NCI-H1694 (cell line): ENCODE data around the gene CEP20.
"Not testable (repeated sequence)": the region's sequence is repeated elsewhere in the genome, so short reads cannot be mapped to it uniquely, and the experiment has no call there.

ENCODE experiments used
- DNase-seq: peaks from one replicate; lab custom pipeline; 2025; lab: John Stamatoyannopoulos, UW

Gene CEP20

DNA sequence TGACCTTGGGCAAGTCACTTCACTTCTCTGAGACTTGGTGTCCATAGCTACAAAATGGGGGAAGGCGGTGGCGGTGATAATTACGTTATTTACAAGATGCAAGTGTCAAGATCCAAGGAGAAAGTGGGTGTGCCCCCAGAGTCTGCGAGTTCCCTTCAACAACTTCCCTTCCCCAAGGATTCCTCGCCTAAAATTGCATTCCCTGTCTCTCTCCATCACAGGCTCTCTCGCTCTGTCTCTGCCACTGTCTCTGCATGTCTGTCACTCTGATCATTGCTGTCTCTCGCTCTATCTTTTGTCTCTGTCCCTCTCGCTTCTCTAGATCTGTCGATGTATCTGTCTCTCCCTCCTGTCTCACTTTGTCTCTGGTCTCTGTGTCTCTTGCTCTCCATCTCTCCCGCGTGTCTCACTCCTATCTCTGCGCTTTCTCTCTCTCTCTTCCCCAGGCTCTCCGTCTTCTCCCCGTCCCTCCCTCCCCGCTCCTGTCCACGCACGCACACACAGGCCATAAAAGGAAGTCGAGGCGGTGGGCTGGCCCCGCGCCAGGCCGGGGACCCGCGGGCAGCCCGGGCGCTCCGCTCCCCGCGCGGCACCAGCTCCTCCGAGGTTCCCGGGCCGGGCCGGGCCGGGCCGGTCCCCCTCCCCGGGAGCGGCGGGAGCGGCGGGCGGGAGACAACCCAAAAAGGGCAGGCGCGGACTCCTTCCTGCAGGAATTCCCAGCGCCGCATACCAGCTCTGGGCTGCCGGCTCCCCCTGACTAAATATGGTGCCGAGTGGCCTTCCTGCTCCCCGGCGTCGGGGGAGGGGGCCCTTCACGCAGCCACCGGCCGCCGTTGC lies 30.5 kb downstream of the CEP20 start:
- DNase-seq: no peak

DNA sequence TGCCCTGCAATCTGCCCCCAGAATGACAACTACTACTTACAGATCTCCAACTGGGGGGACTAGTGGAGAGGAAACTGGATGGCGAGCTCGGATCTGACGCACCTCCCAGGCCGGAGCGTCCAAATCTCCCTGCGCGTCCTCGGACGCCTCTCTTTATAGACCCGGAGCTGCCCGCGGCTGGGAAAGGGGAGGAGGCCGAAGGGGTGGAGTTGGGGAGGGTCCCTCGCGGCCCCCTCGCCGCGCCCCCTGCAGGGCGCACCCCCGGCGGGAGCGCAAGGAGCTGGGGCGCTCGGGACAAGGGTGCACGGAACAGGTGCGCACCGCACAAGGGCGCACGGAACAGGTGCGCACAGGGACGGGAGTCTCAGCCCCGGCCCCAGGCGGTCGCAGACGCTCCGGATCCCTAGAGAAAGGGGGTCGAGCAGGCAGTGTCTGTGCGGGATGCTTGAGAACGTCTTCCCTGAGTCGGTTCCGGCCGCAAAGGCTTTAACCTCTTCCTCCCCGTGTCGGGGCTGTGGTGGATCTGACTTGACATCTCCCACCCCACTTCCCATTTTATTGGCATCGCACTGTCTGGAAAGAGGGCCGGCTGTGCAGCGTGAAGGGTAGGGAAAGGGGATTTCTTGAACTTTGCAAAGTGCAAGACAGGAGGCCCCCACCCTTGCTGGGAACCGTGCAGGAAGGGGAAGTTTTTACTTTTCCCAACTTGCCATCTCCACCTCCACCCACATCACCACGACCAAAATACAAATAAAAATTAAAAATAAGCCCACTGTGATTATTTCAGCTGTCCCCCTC lies 31.3 kb downstream of the CEP20 start, which contains the start of gene MYH11:
MYH11 (minus strand) TSS at position 128 of the 798 bp plus-strand sequence. CDS start 18,776 bp downstream, outside the sequence.
- no peak for DNase-seq

DNA sequence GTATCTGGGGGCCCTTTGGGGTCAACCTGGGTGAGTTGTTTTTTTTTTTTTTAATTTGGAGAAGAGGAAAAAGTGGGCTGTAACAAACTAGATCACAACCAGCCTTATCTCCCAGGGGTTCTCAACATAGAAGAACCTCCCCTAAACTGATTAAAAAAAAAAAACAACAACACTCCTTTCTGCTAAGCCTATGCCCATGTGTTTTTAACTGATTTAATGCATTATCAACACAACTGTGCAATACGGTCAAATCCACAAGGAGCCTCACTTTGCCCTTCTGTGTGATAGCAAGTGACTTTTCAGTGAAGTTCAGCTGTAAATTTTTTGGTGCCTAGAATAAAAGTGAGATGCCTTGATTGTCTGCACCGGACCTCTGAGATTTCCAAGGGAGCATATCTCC lies 32.2 kb downstream of the CEP20 start:
- no peak for DNase-seq

DNA sequence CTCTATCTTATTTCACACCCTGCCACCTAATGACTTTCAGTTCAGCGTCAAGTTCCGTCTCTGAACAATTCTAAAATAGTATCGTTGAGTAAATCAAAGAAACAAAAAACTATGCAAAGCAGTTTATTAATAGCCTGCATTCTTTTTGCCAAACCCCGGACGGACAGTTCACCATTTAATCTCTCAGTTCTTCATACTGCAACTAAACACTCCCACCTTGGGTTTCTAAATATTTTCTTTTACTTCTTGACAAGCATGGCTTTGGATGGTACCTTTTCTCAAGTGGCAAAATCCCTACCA lies 32.7 kb downstream of the CEP20 start:
- no peak for DNase-seq

DNA sequence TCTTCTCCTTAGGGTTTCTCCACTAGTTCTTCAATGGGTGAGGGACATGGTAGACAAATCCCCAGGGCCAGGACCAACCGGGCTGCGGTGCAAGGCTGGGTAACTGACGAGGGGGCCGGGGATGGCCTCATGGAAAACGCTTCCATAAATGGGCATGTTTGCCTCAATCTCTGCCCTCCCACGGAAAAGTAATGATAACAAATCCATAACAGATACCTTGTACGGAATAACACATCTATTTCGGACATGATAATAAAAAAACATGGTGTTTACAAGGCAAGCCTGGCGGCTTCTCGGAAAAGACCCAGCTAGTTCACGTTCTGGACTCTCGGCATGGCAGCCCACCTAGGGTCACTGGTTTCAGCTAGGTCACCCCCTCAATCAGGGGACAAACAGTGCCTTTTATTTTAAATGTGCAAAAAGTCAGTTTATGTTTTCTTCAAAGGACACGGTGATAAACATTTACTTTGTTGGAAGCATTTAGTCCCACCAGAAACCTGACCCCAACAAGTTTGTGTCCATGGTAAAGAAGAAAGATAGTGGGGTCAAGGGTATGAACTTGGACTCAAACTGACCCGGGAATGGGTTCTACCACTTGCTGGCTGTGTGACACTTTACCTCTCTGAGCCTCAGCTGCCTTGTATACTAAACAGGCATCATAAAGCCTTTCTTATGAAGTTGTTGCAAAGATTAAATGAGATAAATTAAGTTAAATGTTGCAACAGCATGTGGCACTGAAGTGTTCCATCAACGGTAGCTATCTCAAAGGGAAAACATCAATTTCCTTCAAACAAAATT lies 33.3 kb downstream of the CEP20 start:
- no peak for DNase-seq

DNA sequence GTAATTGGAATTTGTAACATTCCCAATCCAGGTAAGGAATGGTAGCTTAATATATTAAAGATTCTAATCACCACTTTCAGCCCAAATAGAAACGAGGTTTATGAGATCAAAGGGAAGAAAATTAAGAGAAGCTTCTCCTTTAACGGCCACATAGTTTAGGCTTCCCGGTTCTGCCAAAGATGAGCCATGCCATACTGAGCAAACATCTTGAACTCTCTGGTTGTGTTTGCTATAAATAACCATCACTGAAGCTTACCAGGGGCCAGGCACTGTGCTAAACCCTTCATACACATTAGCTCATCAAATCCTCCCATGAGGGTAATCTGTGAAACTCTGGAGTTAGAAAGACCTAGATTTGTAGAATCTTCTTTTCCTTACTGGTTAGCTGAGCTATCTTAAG lies 34.3 kb downstream of the CEP20 start:
- no peak for DNase-seq

DNA sequence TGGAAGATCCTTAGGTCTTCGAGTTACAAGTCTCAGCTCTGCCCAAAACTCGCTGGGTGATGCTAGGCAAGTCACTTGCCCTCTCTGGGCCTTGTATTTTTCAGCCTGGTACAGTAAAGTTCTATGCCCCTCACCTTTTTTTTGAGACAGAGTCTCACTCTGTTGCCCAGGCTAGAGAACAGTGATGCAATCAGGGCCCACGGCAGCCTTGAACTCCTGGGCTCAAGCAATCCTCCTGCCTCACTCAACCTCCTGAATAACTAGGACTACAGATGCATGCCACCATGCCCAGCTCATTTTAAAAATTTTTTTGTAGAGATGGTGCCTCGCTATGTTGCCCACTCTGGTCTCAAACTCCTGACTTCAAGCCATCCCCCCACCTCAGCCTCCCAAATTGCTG lies 35.4 kb downstream of the CEP20 start:
- no peak for DNase-seq

DNA sequence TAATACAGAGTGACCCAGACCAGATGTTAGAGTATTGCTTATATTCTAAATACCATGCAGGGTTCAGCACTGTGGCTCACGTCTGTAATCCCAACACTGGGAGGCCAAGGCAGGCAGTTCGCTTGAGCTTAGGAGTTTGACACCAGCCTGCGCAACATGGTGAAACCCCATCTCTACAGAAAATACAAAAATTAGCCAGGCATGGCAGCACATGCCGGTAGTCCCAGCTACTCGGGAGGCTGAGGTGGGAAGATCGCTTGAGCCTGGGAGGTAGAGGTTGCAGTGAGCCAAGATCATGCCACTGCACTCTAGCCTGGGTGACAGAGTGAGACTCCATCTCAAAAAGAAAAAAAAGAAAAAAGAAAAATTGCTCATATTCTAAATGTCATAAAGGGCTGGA lies 37.8 kb downstream of the CEP20 start:
- not testable (repeated sequence) for DNase-seq

DNA sequence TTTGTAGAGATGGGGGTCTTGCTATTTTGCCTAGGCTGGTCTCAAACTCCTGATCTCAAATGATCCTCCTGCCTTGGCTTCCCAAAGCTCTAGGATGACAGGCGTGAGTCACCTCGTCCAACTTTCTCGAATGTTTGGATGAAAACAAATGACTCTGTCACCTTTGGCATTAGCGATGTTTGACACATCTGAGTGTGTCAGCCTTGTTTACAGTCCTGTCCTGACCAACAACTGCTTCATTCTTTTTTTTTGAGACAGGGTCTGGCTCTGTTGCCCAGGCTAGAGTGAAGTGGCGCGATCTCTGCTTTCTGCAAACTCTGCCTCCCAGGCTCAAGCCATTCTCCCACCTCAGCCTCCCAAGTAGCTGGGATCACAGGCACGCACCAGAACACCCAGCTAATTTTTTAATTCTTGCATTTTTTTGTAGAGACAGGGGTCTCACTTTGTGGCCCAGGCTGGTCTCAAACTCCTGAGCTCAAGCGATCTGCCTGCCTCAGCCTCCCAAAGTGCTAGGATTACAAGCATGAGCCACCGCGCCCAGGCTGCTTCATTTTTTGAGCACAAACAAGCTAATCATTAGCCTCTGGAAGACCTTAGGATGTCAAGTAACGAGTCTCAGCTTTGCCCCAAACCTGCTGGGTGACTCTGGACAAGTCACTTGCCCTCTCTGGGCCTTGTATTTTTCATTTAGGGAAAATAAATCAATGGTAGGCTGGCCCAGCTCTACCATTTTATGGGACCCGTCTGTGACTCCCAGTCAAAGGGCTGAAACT lies 39.0 kb downstream of the CEP20 start:
- DNase-seq: no peak

DNA sequence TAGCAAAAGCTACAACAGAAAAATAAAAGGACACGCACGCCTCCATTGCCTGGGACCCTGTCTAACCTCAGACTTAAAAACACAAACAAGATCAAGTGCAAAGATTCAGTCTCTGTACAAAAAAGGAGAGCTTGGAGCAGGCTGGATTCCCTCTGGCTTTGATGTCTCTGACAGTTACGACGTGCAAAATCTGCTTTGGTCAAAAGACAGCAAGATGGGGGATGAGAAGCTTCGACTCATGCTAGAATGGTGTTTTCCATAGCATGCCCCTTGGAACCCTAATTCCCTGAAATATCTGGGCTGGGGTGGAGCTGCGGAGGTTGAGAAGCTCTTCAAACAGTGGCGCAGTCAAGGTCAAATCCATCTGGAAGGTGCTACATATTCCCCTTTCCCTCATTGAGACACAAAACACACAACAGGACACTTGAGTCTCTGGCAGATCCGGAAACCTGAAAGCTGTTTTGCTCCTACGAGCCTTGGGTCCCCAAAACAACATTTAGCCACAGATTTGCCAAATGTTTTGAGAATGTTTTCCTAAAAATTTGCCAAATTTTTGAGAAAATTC lies 40.7 kb downstream of the CEP20 start:
- no peak for DNase-seq

DNA sequence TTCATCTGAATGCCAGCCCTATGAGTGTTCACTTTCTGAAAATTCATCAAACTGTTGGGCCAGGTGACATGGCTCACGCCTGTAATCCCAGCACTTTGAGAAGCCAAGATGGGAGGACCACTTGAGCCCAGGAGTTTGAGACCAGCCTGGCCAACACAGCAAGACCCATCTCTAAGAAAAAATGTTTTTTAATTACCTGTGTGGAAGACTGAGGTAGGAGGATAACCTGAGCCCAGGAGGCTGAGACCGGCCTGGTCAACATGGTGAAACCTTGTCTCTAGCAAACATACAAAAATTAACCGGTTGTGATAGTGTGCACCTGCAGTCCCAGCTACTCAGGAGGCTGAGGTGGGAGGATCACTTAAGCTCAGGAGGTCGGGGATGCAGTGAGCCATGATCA lies 41.9 kb downstream of the CEP20 start:
- no peak for DNase-seq

DNA sequence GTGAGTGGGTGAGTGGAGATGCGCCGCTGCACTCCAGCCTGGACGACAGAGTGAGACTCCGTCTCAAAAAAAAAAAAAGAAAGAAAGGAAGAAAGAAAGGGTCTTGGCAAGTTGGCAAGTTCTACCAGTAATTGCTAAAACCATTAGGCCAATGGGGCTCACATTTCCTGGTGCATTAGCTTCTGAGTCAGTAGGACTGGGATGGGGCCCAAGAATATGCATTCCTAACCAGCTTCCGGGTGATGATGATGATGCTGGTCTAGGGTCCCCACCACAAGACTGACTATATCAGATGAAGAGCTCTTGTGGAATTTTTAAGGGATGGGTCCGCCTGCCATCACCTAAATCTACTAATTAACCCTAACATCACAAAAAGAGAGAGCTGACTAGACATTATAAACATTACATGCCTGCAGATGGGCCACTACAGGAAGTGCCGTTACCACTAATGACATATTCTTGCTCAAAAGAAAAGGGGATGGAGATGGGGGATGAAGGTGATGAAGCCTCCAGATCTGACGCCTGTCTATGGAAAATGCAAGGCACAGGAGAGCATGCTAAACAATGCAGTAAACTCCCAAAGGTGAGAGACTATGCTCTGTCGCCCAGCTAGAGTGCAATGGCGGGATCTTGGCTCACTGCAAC lies 44.6 kb downstream of the CEP20 start:
- DNase-seq: no peak

DNA sequence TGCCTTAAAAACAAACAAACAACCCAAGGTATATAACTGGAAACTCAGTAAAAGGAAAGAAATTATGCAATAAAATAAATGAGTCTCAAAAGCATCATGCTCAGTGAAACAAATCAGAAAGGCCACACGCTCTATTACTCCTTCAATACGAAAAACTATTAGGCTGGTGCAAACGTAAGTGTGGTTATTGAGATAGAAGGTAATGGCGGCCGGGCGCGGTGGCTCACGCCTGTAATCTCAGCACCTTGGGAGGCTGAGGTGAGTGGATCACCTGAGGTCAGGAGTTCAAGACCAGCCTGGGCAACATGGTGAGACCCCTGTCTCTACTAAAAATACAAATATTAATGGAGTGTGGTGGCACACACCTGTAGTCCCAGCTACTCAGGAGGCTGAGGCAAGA lies 49.2 kb downstream of the CEP20 start:
- DNase-seq: not testable (repeated sequence)

DNA sequence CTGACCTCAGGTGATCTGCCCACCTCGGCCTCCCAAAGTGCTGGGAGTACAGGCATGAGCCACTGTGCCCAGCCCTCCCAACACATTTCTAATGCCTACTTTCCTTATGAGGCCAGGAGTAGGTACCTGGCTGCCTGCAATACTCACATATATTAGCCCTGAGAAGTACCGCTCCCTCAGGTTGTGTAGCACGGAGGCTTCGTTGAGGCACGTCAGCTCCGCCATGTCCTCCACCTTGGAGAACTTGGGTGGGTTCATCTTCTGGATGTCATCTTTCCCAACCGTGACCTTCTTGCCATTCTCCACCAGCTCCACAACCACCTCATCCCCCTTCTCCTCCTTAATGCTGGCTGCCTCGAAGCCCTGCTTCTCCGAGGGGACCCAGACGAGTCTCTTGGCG lies 50.6 kb downstream of the CEP20 start:
- DNase-seq: no peak

DNA sequence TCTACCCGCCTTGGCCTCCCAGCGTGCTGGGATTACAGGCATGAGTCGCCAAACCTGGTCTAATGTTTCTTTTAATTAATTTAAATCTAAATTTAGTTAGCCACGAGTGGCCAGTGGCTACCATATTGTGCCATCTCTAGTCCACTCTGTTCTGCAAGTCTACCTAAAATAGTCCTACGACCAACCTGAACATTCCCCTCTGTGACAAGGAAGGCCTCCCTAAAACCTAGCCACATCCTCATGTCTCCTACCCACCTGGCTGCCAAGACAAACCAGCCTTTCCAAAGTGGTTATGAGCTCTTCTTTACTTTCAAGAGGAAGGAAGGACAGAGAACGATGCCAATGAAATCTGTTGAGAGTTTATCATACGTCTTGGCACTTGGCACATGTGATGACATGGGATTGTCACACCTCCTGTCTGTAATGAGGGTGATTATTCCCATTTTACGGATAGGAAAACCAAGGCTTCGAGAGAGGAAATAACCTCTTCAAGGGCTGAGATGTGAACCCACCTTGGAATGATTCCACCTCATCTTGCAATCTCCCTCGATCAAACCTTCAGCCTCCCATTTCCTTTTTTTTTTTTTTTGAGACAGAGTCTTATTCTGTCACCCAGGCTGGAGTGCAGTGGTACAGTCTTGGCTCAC lies 51.3 kb downstream of the CEP20 start:
- no peak for DNase-seq

DNA sequence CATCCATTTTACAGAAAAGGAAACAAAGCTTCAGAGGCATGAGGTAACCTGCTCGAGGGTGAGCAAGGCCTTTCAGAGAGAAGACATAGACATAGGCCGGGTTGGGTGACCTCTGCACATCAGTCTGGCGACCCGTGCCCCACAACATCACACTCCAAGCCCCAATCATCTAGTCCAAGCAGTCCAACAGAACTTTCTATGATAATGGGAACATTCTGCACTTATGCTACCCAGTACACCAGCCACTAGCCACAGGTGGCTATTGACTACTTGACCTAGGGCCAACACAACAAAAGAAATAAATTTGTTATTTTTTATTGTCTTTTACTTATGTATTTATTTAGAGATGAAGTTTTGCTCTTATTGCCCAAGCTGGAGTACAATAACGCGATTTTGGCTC lies 52.3 kb downstream of the CEP20 start:
- DNase-seq: no peak

DNA sequence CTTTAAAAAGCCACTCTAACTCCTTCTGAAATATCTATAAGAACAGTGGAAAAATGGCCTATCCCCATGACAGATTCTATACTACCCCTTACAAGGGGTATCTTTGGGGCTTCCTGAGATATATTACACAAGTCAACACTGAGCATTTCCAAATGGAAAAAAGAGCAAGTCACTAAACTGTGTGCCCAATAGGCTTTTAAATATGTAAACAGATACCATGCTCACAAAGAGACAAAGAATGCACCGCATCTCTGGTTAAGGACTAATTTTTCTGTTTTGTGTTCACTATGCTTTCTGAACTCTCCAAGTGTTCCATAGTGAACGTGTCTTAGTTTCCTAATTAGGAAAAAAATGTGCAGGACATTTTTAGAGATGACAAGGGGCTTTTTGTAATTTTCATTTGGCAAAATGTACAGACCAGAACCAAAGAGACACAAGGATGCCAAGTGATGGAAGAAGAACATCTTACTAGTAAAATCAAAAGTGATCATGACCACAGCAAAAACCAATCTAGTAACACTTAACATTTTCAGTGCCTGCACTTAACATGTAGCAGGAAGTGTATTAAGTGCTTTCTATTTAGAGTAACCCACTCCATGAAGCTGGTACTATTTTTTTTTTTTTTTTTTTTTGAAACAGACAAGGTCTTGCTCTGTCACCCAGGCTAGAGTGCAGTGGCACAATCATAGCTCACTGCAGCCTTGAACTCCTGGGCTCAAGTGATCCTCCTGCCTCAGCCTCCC lies 53.1 kb downstream of the CEP20 start:
- DNase-seq: no peak

DNA sequence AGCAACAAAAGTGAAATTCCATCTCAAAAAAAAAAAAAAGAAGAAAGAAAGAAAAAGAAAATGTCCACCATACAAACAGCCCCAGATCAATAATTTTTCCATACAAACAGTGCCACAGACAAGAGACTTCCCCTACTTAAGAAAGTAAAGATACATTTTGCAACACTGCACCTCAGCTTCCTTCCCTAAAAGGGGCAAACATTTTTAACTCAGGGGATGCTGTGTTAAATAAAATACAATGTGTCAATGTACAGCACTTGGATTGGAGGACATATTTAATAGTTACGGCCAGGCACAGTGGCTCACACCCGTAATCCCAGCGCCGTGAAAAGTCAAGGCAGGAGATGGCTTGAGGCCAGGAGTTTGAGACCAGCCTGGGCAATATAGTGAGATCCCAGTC lies 53.9 kb downstream of the CEP20 start:
- DNase-seq: no peak

DNA sequence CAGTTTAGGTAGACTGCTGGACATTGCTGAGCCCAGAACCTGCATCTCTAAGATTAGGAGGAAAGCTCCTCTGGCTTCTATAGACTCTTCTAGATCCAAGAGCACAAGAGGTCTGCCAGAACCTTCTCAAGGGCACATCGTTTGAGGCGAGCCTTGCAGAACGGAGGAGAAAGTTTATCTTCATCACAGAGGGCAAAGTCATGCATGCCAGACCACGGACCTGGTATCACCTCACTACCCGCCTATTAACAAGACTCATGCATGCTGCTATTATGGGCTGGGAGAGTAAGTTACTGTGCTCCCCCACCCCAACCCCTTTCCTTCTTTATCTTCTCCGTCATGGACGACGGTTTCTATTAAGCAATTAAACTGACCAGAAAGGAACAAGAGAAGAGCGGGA lies 54.9 kb downstream of the CEP20 start:
- DNase-seq: no peak

DNA sequence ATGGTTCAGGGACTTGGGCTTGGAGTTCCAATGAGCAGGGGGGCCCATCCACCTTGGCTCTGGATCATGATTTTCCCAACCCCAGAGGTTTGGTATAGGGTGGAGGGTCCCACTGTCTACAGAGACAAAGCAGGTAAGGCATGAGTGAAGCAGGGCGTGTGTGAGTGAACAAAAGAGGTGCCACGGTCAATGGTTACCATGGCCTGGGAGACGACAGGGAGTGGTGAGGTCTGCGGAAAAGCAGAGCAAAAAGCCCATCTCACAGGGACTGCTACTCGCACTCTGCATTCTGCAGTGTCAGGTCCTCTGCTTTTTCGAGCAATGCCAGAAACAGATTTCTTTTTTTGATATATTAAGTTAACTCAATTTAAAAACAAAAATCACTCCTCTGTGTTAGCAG lies 56.2 kb downstream of the CEP20 start:
- no peak for DNase-seq
